AG04450 (cell line): ENCODE data around the gene EPS8L1. TPM values are rescaled to one million over a fixed set of nuclear protein-coding genes. Genes with fewer than 3 reads are reported as not detected.

Experiments used
- CTCF ChIA-PET: fragments of 300-600, 350-600 bp; formaldehyde crosslinking; extraction: SDS; loops from one replicate; lab custom pipeline; 2022; ENCODE audit warnings: antibody characterized with exemption, inconsistent platforms; lab: Charles Lee
- POLR2A ChIA-PET: fragments of 350-600 bp; formaldehyde crosslinking; extraction: SDS; loops from one replicate; lab custom pipeline; 2021; ENCODE audit warnings: antibody characterized with exemption, inconsistent platforms; lab: Yijun Ruan, JAX
- DNase-seq: peaks from one replicate; pipeline ENCODE4 v3.0.0-alpha.2; 2011; ENCODE audit warnings: low read depth, low spot score
- H3K27ac ChIP-seq: one replicate; pipeline ENCODE4 v1.5.1; 2012; ENCODE audit warnings: low read depth, low read length, control low read depth
- H3K27me3 ChIP-seq: one replicate; pipeline ENCODE4 v1.6.0; 2012; ENCODE audit warnings: low read length; ENCODE audit not compliant: control insufficient read depth, insufficient read depth
- H3K4me3 ChIP-seq: 2 replicates; pipeline ENCODE4 v1.5.1; 2011; ENCODE audit warnings: mild to moderate bottlenecking, low read depth, low read length, control low read depth
- H3K9me3 ChIP-seq: 2 replicates; pipeline ENCODE4 v1.5.1; 2012; ENCODE audit warnings: low read length; ENCODE audit not compliant: control insufficient read depth, insufficient read depth
- CTCF ChIP-seq: IDR thresholded peaks from 2 replicates; pipeline ENCODE4 v1.5.1; 2011; ENCODE audit warnings: low read depth, low read length, control low read depth, inconsistent platforms
- polyA plus RNA-seq: library from polyadenylated mRNA; depleted of rRNA; stranded (reverse); fragments of >200 nt; gene quantifications from 2 replicates; pipeline ENCODE4 v1.2.3, GENCODE V29; 2011

The EPS8L1 gene
- polyA plus RNA-seq, 1 experiment, result 1.5 TPM

- peaks cover 8% of the 10 kb centered on the region; the same call in 1 of the 2 replicates for H3K9me3 ChIP-seq
- CTCF ChIA-PET, result no interaction called here
- POLR2A ChIA-PET, result no interaction called here
- H3K4me3 ChIP-seq, result no peak overlapping the region
- no peak overlapping the region for H3K27ac ChIP-seq
- no peak for DNase-seq
- no peaks in the 10 kb centered on the region for H3K27me3 ChIP-seq
- no peak for TF ChIP-seq CTCF
Observed at GRCh38 chr19:55044771-55045716, 30.6 kb upstream of the EPS8L1 start.

GRCh38 chr19:55046975-55047622, 28.6 kb upstream of the EPS8L1 start:
- no peak for TF ChIP-seq CTCF
- DNase-seq, result no peak
- Histone ChIP-seq H3K4me3 (no peak overlapping the region), H3K27ac (no peak overlapping the region), H3K27me3 (no peaks in the 10 kb centered on the region), H3K9me3 (peaks cover 3% of the 10 kb centered on the region; the same call in 1 of the 2 replicates)
- ChIA-PET POLR2A (interaction anchor here (0.6 kb wide), 1 partner anchor 1263 kb away, joined by 3 read pairs; no protein-coding TSS in a partner anchor), CTCF (no interaction called here)

GRCh38 chr19:55047951-55048350, 27.7 kb upstream of the EPS8L1 start:
- Histone ChIP-seq H3K4me3 (no peak overlapping the region), H3K9me3 (peaks cover 3% of the 10 kb centered on the region; the same call in 1 of the 2 replicates), H3K27ac (no peak overlapping the region), H3K27me3 (no peaks in the 10 kb centered on the region)
- ChIA-PET CTCF (no interaction called here), POLR2A (no interaction called here)
- DNase-seq, result no peak
- no peak for TF ChIP-seq CTCF

GRCh38 chr19:55048446-55048845, 27.2 kb upstream of the EPS8L1 start:
- H3K27ac ChIP-seq, result no peak overlapping the region
- peaks cover 3% of the 10 kb centered on the region; the same call in 1 of the 2 replicates for H3K9me3 ChIP-seq
- ChIA-PET POLR2A (no interaction called here), CTCF (no interaction called here)
- no peak overlapping the region for H3K4me3 ChIP-seq
- no peaks in the 10 kb centered on the region for H3K27me3 ChIP-seq
- TF ChIP-seq CTCF, result no peak
- no peak for DNase-seq
